GM19035 (cell line): ENCODE measurements around the gene NSL1.
A peak's percentile ranks its signal among the peaks of the same experiment; 100 is the strongest.

Experiments
- ATAC-seq: cut with Tn5 transposase; IDR thresholded peaks from one replicate; pipeline ENCODE4 v1.9.1; 2021; ENCODE audit not compliant: unreplicated experiment

Gene NSL1

DNA sequence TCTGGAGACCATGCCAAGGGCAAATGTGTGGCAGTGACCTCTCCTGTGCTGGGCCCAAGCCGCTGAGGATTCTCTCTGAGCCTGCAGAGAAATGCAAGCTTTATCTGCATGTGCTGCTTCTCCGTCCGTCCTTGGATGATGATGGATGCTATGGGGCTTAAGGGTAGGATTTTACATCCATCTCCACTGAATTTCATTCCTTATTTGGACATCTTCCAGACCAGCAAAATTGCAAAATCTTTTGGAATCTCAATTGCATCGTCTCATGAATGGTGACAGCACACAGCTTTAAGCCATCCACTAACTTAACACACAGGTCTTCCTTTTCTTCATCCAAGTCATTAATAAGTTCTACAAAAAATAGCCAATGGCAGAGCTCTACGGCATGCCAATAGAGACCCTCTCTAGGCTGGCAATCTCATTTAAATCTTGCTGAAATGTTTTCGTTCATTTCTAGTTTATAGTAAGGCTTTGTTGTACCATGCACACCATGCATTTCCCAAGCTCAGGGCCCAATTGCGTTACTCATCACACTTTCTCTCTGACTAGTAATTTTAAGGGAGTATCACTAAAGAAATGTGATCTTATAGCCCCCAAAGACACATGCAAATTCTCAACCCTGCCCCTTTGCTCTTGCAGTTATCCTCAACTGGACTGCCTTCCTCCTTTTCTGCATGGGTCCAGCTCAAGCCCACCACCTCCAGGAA lies 103.1 kb downstream of the NSL1 start:
- no peak for ATAC-seq

DNA sequence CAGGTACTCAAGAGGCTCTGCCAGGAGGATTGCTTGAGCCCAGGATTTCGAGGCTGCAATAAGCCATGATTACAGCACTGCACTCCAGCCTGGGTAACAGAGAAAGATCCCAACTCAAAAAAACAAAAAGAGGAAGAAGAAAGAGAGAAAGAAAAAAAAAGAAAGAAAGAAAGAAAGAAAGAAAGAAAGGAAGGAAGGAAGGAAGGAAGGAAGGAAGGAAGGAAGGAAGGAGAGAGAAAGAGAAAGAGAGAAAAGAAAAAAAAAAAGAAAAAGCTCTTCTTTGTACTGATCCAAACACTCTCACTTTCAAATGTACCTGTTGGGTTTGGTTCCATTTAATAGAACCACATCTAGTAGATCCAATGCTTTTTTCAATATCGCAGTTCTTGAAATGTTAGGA lies 103.8 kb downstream of the NSL1 start:
- ATAC-seq = no peak

DNA sequence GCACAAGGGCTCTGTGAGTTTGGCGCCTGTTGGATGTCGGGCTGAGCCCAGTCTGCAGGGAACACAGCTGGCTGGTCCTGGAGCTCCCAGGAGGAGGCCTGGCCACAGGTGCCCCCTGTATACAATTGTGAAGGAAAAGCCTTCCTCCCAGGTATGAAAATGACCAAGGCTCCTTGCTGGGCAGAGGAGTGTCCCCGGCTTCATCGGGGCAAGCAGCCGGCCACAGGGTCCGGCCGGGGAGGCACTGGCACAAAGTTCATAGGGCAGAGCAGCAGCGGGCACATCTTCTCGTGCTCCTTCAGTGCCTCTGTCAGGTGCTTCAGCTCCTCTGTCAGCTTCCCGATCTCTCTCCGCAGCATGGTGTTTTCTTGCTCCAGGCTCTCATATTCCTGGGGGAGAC lies 105.0 kb downstream of the NSL1 start:
- no peak for ATAC-seq

DNA sequence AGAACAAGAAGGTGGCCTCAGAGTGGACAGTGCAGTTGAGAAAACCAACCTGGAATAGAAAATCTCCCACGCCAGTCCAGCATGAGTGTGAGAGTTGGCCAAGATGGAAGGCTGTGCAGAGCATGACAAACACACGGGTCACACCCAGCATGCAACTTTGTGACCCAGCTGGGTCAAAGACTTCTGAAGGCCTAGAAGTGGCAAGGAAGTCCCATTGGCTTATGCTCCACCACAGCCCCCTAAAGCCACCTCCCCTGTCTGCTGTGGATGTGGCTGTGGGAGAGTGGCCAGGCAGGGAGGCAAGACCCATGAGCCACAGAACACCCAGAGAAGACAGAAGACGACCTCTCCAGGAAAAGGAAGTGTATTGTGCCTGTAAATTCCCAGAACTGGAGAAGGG lies 105.5 kb downstream of the NSL1 start:
- ATAC-seq = no peak

DNA sequence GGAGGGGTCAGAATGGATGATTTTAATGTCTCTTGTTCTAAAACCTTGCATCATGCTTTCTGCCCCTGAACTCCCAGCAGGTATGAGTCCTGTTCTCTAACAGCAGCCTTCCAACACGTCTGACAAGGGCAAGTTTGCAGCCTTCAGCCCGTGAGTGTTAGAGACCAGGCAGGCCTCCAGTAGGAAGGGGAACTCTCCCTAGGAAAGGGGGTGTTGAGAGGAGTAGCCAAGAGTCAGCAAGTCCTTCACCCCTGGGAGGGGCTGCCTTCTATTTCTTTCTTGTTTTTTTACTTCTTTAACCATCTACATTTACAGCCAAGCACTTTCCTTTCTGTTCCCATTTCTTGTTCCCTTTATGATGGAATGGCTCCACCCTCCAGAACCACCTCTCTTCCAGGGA lies 106.1 kb downstream of the NSL1 start:
- no peak for ATAC-seq

DNA sequence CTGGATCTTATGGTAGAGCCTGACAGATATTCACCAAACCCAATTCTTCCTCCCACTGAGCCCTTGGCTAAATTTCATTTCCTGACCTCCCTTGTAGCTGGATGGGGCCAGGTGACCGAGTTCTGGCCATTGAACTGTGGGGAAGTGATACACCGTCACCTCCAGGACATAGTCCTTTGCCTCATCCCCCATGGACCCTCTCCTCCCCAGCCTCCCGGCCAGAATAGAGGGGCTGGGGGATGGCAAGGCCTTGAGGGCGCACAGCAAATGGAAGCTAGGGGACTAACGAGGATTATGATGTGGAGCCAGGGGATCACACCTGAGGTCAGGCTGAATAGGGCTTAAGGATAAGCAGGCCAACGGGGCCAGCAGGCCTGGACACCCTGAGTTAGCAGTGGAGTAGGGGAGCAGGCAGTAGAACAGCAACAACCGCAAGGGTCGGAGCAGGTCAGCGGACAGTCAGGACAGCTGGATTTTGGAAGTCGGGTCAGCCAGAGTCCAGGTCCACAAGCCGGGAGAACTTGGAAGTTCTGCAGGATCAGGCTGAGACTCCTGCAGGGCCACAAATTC lies 107.0 kb downstream of the NSL1 start:
- no peak for ATAC-seq

DNA sequence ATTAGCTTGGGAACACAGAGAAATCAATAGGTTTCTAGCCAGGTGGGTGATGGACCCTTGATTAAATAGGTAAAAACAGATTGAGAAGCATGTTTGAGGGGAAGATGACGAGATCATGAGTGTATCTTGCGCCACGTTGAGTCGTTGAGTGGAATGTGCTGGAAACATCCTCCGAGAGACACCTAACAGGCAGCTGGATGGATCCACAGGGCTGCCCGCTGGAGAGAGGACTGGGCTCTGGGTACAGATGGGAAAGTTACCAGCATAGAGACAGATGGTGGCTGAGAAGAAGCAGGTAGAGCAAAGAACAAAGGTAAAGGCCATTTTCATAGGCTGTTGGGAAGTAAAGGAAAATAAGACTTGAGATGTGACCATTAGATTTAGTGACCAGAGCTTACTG lies 107.5 kb downstream of the NSL1 start:
- no peak for ATAC-seq

DNA sequence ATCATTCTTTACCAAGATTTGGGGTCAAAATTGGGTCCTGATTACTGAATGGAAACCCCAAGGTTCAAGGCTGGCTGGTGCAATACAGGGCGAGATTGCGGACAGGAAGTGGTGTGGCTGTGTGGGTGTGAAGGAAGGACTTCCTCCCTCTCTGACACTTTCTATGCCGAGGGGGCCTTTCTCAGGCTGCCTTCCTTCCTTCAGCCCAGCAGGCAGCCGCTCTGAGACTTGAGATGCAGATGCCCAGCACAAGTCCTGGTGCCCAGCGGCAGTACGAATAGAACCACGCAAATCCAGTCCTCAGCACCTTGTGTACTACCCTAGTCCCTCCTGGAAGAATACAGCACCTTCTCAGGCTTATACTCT lies 108.2 kb downstream of the NSL1 start:
- ATAC-seq = peak; percentile 83

DNA sequence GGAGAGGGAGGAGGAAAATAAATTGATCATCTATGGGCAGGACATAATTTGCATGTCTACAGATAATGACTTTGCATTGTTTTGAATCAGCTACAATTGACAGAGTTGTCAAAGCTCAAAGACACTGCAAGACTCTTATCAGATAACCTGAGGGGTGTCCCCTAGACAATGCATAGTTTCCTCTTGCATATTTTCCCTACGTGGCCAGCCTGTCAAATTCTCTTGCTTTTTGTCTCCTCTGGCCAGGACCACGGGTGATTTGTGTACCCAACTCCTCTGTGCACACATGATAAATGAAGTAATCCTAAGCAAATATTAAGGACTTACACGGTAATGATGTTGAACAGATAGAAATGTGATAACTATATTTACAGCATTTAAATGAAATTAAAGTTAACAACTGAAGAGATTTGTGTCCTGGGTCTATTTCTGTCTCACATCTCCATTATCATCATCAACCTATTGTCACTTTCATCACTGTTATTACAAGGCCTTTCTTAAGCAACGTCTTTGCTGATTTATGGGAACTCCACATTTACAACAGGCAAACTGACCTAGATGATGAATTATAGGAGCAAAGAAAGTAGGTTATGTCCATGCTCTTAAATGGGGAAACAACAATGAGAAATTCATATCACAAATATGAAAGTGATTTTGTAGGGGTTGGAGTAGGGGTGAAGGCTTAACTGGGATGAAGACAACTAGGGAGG lies 110.7 kb downstream of the NSL1 start:
- no peak for ATAC-seq

DNA sequence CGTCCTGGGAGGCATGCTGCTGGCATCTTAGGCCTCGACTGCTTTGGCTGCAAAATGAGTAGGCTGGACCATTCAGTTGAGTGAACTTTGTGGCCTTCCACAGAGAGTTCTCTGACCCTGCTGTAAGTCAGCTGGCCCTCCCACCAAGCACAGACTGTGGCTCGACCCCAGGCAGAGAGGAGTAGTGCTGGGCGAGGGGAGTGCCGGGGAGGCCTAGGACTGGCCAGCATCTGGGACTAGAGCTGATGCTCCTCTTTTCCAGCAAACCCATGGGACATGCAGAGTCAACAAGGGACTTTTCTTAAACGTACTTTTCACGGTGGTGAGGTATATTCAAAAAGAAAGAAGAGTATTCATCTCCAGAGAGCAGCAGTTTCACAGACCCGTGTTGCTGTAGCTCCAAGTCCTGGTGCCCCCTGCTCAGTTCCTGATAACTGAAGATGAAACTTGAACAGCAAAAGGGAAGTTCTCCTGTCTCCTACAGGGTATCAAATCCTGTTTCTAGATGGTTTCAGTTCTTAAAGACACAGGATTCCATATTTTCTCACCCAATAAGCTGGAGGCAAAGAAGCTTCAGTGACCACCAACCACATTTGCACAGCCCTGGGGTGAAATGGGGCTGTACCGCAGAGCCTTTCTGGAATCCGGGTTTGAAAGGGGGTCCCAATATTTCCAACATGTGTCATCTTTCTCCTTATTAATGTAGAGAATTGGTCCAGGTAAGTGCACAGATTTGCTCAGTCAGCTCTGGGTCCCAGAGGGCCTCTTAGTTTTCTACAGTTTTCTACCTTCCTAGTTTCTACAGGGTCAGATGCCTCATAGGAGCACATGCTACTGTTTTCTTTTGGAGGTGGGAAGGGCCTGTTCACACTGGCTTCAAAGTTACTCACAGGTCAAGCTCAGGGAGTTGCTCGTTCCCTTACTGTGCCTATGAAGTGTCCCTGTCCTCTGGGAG lies 112.8 kb downstream of the NSL1 start:
- ATAC-seq = peak; percentile 57

DNA sequence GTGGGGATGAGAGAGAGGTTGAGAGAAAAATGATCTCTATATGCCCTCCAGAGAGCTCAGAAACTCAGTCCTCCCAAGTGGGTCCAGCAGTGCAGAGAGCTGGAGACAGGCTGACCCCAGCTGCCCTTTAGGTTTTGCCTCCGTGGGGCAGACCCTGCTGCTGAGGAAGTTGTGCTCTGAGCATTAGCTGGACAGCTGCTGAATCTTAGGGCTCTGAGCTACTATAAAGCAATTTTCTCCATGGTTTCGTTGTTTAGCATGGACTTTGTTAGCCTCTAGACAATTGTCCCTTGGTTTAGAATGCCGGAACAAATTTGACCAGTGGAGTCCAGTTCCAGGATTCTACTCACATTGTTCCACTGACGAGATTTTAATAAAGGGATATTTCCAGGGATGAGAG lies 114.0 kb downstream of the NSL1 start:
- ATAC-seq = no peak

DNA sequence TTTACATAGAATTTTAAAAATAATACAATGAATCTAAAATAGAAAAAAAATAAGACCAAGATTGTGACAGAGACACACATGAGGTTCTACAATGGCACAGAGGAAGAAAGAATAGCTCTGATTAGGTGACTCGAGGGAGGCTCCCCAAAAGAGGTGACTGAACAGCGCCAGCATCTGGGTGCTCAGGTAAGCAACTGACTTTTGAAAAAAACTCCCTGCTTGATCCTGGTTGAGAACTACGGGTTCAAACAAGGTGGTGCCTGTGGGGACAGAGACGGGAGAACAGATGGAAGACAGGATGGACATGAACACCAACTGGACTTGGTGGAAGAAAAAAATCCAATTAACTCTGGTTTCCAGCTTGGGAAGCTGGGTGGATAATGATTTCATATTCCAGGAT lies 114.4 kb downstream of the NSL1 start:
- ATAC-seq = no peak
